GM20000 (cell line): Measurements from ENCODE around the gene BFSP1.

Source experiments
- DNase-seq: peaks from one replicate; pipeline ENCODE4 v3.0.0; 2012; ENCODE audit warnings: low spot score
- CTCF ChIP-seq: IDR thresholded peaks from 2 replicates; pipeline ENCODE4 v1.5.1; 2012; ENCODE audit warnings: mild to moderate bottlenecking, control low read depth; ENCODE audit errors: extremely low read depth, missing control alignments

The BFSP1 gene

DNA sequence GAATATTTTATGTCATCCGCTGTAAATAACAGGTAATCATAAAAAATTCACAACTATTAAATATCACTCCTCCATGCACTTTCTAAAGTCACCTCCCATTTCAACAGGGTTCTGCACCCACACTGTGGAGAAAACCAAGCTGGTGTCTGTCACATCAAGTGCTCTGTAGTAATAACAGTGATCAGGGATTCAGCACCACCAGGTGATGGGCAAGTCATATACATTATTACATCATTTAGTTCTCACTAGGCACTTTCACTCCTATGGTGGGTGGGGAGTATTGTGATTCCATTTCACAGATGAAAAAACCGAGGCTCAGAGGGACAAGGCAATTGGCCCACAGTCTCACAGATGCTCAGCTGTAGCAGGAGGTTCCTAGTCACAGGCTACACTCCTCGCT lies 8.7 kb downstream of the BFSP1 start:
- no peak for DNase-seq
- no peak for TF ChIP-seq CTCF

GRCh38 chr20:17520583-17520982 lies 10.6 kb downstream of the BFSP1 start:
- DNase-seq = no peak
- no peak for TF ChIP-seq CTCF

- no peak for TF ChIP-seq CTCF
Observed at GRCh38 chr20:17519606-17520285, 11.4 kb downstream of the BFSP1 start.

GRCh38 chr20:17518339-17519052 lies 12.7 kb downstream of the BFSP1 start:
- DNase-seq = no peak
- TF ChIP-seq CTCF = no peak

More at GRCh38 chr20:17519606-17520285, 11.4 kb downstream of the BFSP1 start:
- no peak for DNase-seq

GRCh38 chr20:17515053-17515452 lies 16.1 kb downstream of the BFSP1 start:
- DNase-seq = no peak
- TF ChIP-seq CTCF = no peak

DNA sequence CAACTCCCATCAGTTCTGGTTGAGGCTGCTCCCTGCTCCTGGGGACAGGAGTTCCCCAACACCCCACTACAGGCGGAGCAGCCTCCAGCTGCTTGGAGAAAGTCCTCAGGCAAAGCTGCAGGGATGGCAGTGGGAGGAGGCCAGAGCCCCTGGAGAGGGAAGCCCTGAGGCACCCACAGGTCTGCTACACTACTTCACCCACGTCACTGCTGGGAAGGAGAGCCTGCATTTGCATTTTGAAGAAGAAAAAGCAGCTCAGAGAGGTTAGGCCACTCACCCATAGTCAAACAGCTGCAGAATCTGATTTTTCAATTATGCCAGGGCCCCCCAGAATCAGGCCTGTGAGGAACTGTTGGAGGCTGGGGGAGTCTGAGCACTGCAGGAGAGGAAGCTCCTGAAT lies 17.2 kb downstream of the BFSP1 start:
- no peak for DNase-seq
- TF ChIP-seq CTCF = no peak

GRCh38 chr20:17511401-17511800 lies 19.8 kb downstream of the BFSP1 start:
- DNase-seq = no peak
- TF ChIP-seq CTCF = no peak
